ENCODE measurements around the gene SPECC1L.

SPECC1L gene

DNA sequence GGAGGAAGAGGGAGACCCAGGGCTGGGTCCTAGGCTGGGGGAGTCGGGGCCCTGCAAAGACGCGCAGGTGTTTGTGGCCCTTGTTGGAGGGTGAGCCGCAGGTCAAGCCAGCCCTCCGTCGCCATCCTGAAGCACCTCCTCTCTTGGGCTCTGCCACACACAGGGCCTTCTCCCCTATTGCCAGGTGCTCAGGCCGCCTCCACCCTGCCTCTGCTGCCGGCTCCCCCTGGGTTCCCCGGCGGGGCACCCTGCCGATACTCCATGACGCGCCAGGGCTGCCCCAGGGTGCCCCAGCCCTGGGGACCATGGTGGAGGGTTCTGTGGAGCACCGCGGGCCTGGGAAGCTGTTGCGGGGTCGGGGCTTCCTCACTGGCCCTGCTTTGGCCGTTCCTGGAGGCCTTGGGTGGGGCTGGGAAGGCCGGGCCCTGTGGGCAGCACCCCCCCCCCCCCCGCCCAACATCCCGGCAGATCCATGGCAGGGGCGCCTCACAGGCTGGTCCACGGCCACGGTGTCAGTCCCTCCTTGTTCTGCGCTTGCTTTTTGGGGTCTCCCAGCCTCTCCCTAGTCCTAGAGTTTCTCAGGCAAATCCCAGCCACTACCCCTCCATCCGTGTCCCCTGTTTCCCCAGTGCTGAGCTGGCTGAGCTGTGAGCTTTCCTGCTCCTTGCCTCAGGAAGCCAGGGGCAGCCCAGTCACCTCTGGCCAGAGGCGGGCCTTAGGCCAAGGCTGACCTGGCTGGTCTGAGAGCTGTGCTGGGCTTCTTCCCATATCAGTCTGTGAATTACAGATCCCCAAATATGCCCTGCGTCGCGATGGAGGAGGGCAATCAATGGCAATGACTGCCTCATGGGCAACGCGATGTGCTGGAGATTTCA lies 154.5 kb downstream of the SPECC1L start:
- no peaks in the 10 kb centered on the region for H3K36me3 ChIP-seq (ENCODE audit: control insufficient read depth, insufficient read depth, low read length)
- no CpG with 5 or more reads among the region's 32 CpGs for WGBS (ENCODE audit: insufficient coverage, insufficient read length)
- no peaks in the 10 kb centered on the region for H3K9me3 ChIP-seq (ENCODE audit: control insufficient read depth, insufficient read depth, low read length)
- no peak for DNase-seq (ENCODE audit: low read depth, low spot score)
- peaks cover 2% of the 10 kb centered on the region; the same call in 1 of the 2 replicates for H3K4me1 ChIP-seq (ENCODE audit: control insufficient read depth, insufficient read depth, low read length)
- no peak overlapping the region for H3K27ac ChIP-seq (ENCODE audit: low read length)
- H3K4me3 ChIP-seq (ENCODE audit: low read length): peak overlapping the region; percentile 68; the same call in 1 of the 2 replicates
- no peaks in the 10 kb centered on the region; the same call in 1 of the 2 replicates for H3K27me3 ChIP-seq (ENCODE audit: control insufficient read depth, insufficient read depth, low read length)

DNA sequence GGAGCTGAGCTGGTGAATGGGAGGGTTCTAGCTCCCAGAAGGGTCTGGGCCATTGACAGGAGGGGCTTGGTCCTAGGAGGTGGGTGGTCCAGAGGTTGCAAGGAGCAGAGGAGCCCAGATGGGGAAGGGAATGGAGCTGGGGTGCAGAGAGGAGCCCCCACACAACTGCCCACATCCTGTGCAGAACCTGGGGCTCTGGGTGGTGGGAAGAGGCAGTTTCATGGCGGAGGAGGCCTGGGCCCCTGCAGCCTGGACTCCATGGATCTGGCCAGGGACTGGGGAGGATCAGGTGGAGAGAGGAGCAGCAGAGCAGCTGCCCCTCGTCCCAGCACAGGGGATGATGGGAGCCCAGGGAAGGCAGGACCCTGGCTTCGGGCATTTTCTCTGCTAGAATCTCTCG lies 155.8 kb downstream of the SPECC1L start:
- Histone ChIP-seq H3K9me3 (ENCODE audit: control insufficient read depth, insufficient read depth, low read length) (no peaks in the 10 kb centered on the region), H3K36me3 (ENCODE audit: control insufficient read depth, insufficient read depth, low read length) (no peaks in the 10 kb centered on the region), H3K4me3 (ENCODE audit: low read length) (no peak overlapping the region), H3K4me1 (ENCODE audit: control insufficient read depth, insufficient read depth, low read length) (peaks cover 2% of the 10 kb centered on the region; the same call in 1 of the 2 replicates), H3K27me3 (ENCODE audit: control insufficient read depth, insufficient read depth, low read length) (no peaks in the 10 kb centered on the region; the same call in 1 of the 2 replicates), H3K27ac (ENCODE audit: low read length) (no peak overlapping the region)
- no peak for DNase-seq (ENCODE audit: low read depth, low spot score)
- no CpG with 5 or more reads among the region's 4 CpGs for WGBS (ENCODE audit: insufficient coverage, insufficient read length)

DNA sequence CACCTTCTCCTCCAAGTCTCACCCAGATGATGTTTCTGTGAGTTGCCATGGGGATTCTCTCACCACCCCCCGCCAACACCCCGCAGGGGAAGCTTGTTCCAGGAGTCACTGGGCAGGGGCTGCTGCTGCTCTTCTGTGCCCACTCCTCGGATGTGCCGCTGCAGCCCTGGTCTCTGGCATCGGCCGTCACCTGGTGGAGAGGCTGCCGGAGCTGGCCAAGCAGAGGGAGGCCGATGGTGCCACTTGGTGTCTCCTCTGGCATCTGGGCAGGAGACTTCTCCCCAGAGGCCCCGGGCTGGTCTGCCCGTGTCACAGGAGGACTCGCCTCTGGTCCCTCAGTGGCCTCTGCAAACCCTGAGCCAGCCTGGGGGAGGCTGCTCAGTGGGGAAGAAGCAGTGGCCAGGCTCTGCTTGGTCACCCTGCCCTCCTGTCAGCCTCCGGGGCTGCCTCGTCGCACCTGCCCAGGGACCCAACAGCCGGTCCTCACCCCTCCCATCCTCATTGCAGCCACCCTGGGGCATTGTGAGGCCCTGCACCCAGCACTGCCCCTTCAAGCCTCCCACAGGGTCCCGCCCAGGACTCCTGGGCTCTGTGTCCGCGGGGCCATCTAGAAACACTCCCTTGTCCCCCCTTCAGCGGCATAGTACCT lies 156.3 kb downstream of the SPECC1L start:
- no CpG with 5 or more reads among the region's 19 CpGs for WGBS (ENCODE audit: insufficient coverage, insufficient read length)
- no peak for DNase-seq (ENCODE audit: low read depth, low spot score)
- no peaks in the 10 kb centered on the region for H3K36me3 ChIP-seq (ENCODE audit: control insufficient read depth, insufficient read depth, low read length)
- peaks cover 2% of the 10 kb centered on the region; the same call in 1 of the 2 replicates for H3K4me1 ChIP-seq (ENCODE audit: control insufficient read depth, insufficient read depth, low read length)
- no peak overlapping the region for H3K27ac ChIP-seq (ENCODE audit: low read length)
- H3K4me3 ChIP-seq (ENCODE audit: low read length): no peak overlapping the region
- H3K9me3 ChIP-seq (ENCODE audit: control insufficient read depth, insufficient read depth, low read length): no peaks in the 10 kb centered on the region
- H3K27me3 ChIP-seq (ENCODE audit: control insufficient read depth, insufficient read depth, low read length): no peaks in the 10 kb centered on the region; the same call in 1 of the 2 replicates

DNA sequence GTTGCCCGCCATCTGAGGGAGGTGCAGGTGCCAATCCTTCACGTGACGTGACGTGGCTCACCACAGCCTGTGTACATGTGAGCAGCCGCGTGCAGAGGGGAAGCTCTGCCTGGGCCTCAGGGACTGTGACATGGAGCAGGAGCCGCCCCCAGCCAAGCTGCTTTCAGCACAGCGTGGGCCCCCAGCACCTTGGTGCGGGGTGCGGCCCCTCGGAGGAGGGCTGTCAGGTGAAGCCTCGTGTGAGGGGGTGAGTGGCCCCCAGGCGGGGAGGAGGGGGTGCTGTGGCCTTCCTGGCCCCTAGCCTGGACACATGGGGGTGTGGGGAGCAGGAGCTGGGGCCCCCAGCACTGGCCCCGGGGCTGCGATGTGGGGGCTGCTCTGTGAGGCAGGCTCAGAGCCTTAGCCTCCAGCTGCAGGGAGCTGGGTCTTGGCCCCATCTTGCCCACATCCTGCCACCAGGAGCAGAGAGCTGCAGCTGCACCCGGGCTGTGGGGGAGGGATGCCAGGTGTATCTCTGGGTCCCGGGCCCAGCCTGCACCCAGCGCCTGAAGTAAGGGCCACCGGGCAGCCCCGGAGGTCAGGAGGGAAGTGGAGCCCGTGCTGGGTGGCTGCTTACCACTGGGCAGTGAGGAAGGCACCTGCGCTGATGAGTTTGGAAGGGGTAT lies 157.0 kb downstream of the SPECC1L start, which contains the start of gene ADORA2A:
ADORA2A (plus strand) TSS at position 100 of the 665 bp plus-strand sequence. CDS start 5,806 bp downstream, outside the sequence.
- H3K4me1 ChIP-seq (ENCODE audit: control insufficient read depth, insufficient read depth, low read length): peaks cover 2% of the 10 kb centered on the region; the same call in 1 of the 2 replicates
- no peaks in the 10 kb centered on the region for H3K9me3 ChIP-seq (ENCODE audit: control insufficient read depth, insufficient read depth, low read length)
- no peaks in the 10 kb centered on the region for H3K36me3 ChIP-seq (ENCODE audit: control insufficient read depth, insufficient read depth, low read length)
- H3K4me3 ChIP-seq (ENCODE audit: low read length): no peak within 1 kb of the TSS
- no peak for DNase-seq (ENCODE audit: low read depth, low spot score)
- WGBS (ENCODE audit: insufficient coverage, insufficient read length): no CpG with 5 or more reads among the region's 22 CpGs
- no peak within 1 kb of the TSS for H3K27ac ChIP-seq (ENCODE audit: low read length)
- H3K27me3 ChIP-seq (ENCODE audit: control insufficient read depth, insufficient read depth, low read length): no peaks in the 10 kb centered on the region; the same call in 1 of the 2 replicates

DNA sequence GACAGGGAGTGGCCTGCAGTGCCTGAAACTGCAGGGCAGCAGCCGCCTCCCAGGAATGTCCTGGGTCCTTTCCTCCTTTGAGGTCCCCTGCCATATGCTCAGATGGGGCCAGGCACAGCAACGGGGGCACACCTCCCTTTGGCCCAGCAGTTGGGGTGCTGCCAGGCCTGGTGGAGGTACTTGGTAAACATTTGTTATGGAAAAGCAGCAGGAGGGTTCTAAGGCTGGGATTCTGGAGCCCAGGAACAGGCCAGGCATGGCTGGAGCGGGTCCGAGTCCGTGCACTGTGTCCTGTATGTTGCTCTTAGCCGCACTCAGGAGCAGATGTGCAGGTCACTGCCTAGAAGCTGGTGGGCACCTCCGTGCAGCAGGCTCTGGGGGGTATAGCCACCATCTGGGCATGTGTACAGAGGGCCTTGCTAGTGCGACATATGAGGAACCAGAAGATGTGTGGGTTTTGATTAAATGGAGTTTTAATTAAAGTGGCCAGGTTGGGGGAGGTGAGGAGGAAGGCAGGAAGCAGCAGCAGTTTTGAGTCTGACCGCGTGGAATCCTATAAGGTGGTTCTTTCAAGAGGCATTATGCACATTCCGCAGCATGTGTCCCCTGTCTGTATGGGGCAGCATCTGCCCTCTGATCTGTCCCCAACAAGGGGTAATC lies 158.2 kb downstream of the SPECC1L start:
- H3K27ac ChIP-seq (ENCODE audit: low read length): no peak overlapping the region

DNA sequence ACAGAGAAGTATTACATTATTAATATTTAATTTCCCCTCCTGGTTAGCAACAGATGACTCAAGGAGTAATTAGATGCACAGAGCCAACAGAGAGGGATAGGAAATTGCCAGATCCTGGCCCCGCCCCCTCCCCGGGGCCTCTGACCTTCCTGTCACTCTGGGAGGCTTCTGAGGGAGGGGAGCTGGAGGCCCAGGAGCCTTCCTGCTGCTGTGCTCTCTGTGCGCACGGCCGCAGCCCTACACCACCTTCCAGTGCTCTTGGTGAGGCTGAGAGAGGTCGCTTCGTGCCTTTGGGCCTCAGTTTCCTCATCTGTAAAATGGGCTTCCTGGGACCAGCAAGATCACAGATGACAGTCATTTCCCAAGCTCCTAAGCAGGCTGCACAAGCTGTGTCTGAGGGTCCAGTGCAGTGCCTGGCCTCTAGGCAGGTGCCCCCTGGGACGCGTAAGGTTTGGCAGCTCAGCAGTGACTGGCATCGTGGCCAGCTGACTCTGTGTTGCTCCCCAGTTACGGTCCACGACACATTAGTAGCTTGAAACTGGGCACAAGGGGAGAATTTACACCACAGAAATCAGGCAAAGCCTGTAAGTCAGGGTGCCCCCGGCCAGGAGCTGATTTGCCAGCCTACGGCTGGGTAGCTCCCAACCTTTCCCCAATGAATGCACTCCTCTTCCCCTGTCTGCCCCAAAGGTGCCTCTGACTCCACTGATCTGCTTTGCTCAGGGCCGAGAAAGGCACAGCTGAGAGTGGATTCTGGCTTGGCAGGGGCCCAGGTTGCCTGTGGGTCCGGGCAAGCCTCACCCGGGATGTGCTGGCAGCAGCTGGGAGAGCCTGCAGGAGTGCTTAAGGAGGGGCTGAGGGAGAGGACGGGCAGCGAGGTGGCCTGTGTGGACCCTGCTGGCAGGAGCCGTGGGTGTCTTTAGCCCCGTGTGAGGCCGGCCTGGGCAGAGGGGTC lies 159.1 kb downstream of the SPECC1L start:
- no peak for DNase-seq (ENCODE audit: low read depth, low spot score)

More for the DNA sequence above, 158.2 kb downstream of the SPECC1L start:
- Histone ChIP-seq H3K27me3 (ENCODE audit: control insufficient read depth, insufficient read depth, low read length) (no peaks in the 10 kb centered on the region; the same call in 1 of the 2 replicates), H3K9me3 (ENCODE audit: control insufficient read depth, insufficient read depth, low read length) (no peaks in the 10 kb centered on the region), H3K4me1 (ENCODE audit: control insufficient read depth, insufficient read depth, low read length) (peaks cover 2% of the 10 kb centered on the region; the same call in 1 of the 2 replicates), H3K4me3 (ENCODE audit: low read length) (no peak overlapping the region), H3K36me3 (ENCODE audit: control insufficient read depth, insufficient read depth, low read length) (no peaks in the 10 kb centered on the region)
- no CpG with 5 or more reads among the region's 11 CpGs for WGBS (ENCODE audit: insufficient coverage, insufficient read length)
- DNase-seq (ENCODE audit: low read depth, low spot score): no peak

DNA sequence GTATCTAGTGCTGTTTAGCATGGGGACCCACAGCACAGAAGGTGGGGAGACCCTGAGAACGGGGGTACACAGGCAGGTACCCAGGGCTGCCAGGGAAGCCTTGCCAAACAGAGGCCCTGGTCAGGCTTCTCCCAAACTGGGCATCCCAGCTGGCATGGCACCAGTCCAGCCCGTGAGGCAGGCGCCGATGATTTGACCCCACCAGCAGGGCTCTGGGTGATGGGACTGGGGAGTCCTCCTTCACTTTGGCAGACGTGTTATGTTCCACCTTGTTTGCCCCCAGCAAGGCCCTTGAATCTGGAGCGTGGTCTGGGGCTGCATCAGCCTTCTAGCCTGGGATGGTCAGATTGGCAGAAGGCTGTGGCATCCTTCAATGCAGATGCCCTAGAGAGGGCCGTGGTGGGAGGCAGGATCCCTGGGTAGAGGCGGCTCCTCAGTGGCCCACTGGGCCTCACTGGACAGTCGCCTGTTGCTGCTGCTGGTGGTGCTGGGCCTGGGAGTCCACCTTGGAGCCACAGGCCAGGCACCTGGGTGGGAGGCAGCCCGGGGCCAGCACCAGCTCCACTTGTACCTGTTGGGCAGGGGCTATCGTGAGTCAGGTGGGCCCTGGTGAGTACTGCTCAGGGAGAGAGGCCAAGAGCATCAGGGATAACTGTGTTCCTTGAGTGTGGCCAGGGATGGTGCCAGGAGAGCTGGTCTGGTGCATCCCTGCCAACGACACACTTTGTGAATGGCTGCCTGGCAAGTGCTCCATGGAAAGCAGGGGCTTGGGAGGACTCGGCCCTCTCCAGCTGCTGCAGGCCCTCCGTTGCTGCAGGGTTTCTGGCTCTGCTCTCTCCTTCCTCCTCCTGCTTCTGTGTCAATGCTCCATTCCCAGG lies 160.0 kb downstream of the SPECC1L start:
- Histone ChIP-seq H3K4me3 (ENCODE audit: low read length) (no peak overlapping the region), H3K4me1 (ENCODE audit: control insufficient read depth, insufficient read depth, low read length) (peaks cover 2% of the 10 kb centered on the region; the same call in 1 of the 2 replicates), H3K27ac (ENCODE audit: low read length) (no peak overlapping the region), H3K36me3 (ENCODE audit: control insufficient read depth, insufficient read depth, low read length) (no peaks in the 10 kb centered on the region), H3K27me3 (ENCODE audit: control insufficient read depth, insufficient read depth, low read length) (no peaks in the 10 kb centered on the region), H3K9me3 (ENCODE audit: control insufficient read depth, insufficient read depth, low read length) (no peaks in the 10 kb centered on the region)
- WGBS (ENCODE audit: insufficient coverage, insufficient read length): no CpG with 5 or more reads among the region's 14 CpGs
- DNase-seq (ENCODE audit: low read depth, low spot score): no peak

More for the DNA sequence above, 159.1 kb downstream of the SPECC1L start:
- no peak overlapping the region for H3K4me3 ChIP-seq (ENCODE audit: low read length)
- H3K9me3 ChIP-seq (ENCODE audit: control insufficient read depth, insufficient read depth, low read length): no peaks in the 10 kb centered on the region
- no peak overlapping the region for H3K27ac ChIP-seq (ENCODE audit: low read length)
- peaks cover 2% of the 10 kb centered on the region; the same call in 1 of the 2 replicates for H3K4me1 ChIP-seq (ENCODE audit: control insufficient read depth, insufficient read depth, low read length)
- no peaks in the 10 kb centered on the region; the same call in 1 of the 2 replicates for H3K27me3 ChIP-seq (ENCODE audit: control insufficient read depth, insufficient read depth, low read length)
- no peaks in the 10 kb centered on the region for H3K36me3 ChIP-seq (ENCODE audit: control insufficient read depth, insufficient read depth, low read length)
- WGBS (ENCODE audit: insufficient coverage, insufficient read length): no CpG with 5 or more reads among the region's 22 CpGs

DNA sequence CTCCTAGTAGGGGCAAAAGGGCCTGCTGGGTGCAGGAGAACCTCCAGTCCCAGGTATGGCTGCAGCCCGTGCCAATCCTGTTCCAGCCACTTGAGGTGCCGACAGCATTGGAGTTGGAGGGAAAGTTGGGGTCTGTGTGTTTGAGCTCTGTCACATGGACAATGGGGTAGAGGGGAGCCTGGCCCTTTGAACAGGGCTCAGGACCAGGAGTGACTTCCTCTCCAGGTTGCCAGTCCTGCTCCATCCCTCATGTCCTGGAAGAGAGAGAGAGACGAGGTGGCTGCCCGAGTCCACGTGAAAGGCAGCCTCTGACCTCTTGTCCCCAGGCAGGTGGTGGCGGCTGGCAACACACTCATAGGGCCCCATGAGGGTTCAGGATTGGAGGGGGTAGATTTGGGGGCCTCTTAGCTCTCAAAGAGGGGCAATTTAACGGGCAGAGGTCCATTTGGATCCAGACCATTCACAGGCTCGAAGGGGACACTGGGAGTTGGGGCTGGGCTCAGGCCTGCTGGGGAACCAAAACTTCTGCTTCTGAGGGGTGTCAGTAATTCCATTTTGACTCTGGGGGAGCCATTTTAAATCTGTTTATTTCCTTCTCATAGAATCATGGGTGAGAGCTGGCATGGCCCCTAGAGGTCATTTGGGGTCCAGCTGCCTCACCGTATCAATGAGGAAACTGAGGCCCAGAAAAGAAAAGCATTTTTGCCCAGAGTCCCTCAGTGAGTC lies 160.8 kb downstream of the SPECC1L start:
- Histone ChIP-seq H3K4me3 (ENCODE audit: low read length) (no peak overlapping the region), H3K4me1 (ENCODE audit: control insufficient read depth, insufficient read depth, low read length) (peaks cover 2% of the 10 kb centered on the region; the same call in 1 of the 2 replicates), H3K27ac (ENCODE audit: low read length) (no peak overlapping the region), H3K9me3 (ENCODE audit: control insufficient read depth, insufficient read depth, low read length) (no peaks in the 10 kb centered on the region), H3K36me3 (ENCODE audit: control insufficient read depth, insufficient read depth, low read length) (no peaks in the 10 kb centered on the region), H3K27me3 (ENCODE audit: control insufficient read depth, insufficient read depth, low read length) (no peaks in the 10 kb centered on the region)
- no CpG with 5 or more reads among the region's 9 CpGs for WGBS (ENCODE audit: insufficient coverage, insufficient read length)
- no peak for DNase-seq (ENCODE audit: low read depth, low spot score)

Measured in iPS DF 6.9 (cell line).